ENCODE results near the gene PPM1F. TPM values are rescaled to one million over a fixed set of nuclear protein-coding genes. Genes with fewer than 3 reads are reported as not detected.
A peak's percentile ranks its signal among the peaks of the same experiment; 100 is the strongest.

Gene PPM1F, protein sequence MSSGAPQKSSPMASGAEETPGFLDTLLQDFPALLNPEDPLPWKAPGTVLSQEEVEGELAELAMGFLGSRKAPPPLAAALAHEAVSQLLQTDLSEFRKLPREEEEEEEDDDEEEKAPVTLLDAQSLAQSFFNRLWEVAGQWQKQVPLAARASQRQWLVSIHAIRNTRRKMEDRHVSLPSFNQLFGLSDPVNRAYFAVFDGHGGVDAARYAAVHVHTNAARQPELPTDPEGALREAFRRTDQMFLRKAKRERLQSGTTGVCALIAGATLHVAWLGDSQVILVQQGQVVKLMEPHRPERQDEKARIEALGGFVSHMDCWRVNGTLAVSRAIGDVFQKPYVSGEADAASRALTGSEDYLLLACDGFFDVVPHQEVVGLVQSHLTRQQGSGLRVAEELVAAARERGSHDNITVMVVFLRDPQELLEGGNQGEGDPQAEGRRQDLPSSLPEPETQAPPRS
- 10 to 100 TPM; 22.9 to 67.3 (median 32.4) TPM for total RNA-seq

DNA sequence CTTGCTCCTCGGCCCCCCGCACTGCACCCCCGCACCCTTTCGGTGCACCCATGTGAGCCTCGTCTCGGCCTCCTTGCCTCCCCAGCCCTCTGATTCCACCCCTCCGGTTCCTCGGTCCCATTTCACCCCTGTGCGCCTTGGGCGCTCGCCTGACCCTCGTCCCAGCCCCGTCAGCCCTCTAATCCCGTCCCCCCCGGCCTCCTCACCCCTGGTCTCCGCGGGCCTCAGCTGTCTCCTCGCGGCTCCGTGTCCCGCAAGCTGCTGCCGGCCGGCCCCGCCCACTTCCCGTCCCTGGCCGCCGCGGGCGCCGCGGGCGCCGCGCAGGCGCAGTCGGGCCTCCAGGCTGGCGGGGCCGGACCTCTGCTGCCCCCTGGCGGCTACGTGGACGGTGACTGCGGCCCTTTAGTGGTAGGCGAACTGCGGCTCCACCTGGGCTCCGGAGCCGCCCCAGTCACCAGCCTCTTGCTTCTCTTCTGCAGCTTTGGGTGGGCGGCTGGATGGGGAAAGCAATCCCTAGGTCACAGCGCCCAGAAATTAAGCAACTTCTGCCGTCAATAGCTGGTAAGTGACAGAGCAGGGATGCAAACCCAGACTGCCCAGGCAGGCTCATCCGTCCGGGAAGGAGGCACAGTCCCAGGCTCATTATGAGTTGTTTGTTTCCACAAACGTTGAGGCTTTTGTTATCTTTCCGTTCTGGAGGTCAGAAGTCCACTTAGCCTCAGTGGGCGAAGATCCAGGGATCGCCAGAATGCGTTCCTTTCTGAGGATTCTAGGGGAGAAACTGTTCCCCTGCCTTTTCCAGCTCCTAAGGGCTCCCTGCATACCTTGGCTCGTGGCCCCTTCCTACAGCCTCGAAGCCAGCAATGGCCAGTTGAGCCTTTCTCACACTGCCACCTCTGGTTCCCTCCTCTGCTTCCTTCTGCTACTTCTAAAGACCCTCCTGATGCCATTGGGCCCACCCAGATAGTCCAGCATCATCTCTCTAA lies at the start of gene PPM1F:
Gene PPM1F (minus strand): TSS at position 263 of the 986 bp plus-strand sequence. CDS start 6,800 bp downstream, outside the sequence.
- ATAC-seq (ENCODE audit: low FRiP score) (peak; percentile 89), DNase-seq (ENCODE audit: low spot score) (peak; percentile 61)
- TF ChIP-seq CTCF (IDR thresholded peaks at IDR 0.05) = peak in 2 of 3 donors; percentile 83 to 94

GRCh38 chr22:22001664-22002525 lies 49.2 kb upstream of the PPM1F start:
- DNase-seq (ENCODE audit: low spot score) (no peak), ATAC-seq (ENCODE audit: low FRiP score) (no peak)
- TF ChIP-seq CTCF (IDR thresholded peaks at IDR 0.05) = no peak

- DNase-seq (ENCODE audit: low spot score) = no peak
- no peak for TF ChIP-seq CTCF (IDR thresholded peaks at IDR 0.05)
- no peak for ATAC-seq (ENCODE audit: low FRiP score)
These were observed 46.1 kb upstream of the PPM1F start for GRCh38 chr22:21998595-21999247.

- DNase-seq (ENCODE audit: low spot score) (no peak), ATAC-seq (ENCODE audit: low FRiP score) (no peak)
- no peak for TF ChIP-seq CTCF (IDR thresholded peaks at IDR 0.05)
These were observed 43.6 kb upstream of the PPM1F start for GRCh38 chr22:21996175-21996720.

DNA sequence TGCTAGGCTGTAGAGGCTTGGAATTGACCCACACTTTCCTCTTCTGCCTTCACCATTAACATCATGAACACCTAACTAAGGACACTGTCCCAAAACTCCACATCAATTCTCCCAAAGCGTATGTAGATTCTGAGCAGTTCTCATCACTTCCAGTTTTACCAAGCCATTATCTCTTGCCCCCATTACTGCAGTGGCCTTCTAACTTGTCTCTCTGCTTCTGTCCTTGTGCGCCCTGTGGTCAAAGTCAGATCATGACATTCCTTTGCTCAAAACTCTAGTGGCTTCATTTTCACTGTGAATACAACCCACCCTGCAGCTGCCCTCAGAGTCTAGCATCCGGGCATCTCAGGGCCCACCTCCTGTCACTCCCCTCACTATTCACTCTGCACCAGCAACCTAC lies 43.0 kb upstream of the PPM1F start:
- no peak for TF ChIP-seq CTCF (IDR thresholded peaks at IDR 0.05)
- DNase-seq (ENCODE audit: low spot score) = no peak
- no peak for ATAC-seq (ENCODE audit: low FRiP score)

Data from omental fat pad (tissue), 4 donors.